Right lobe of liver (tissue), 4 donors: Measurements from ENCODE around the gene AIP.

Experiments
- CTCF ChIP-seq, 4 donors: fragments of 200-600 bp in 3 of 4; fragments of 450-650 bp in 1 of 4; IDR thresholded peaks; one replicate each; pipeline versions ENCODE4 v1.5.1 to v1.8.0; 2016 to 2022; ENCODE audit warnings: antibody characterized with exemption in 4 of 4, mild to moderate bottlenecking in 2 of 4
- POLR2A ChIP-seq: fragments of 450-650 bp; IDR thresholded peaks from one replicate; pipeline ENCODE4 v1.6.1; 2017; ENCODE audit warnings: antibody characterized with exemption, mild to moderate bottlenecking
- donor health status: DM: no; HTN: no; CAD: no.
- donor health status: DM: no; HTN: no; CAD: no.
- donor health status: DM: no; HTN: yes; CAD: no.

- TF ChIP-seq CTCF (IDR thresholded peaks at IDR 0.05): no peak
- no peak for TF ChIP-seq POLR2A
Observed at GRCh38 chr11:67520856-67521824, 38.3 kb downstream of the AIP start.
